Mesendoderm (in vitro differentiated cells): ENCODE measurements around the gene ARAP1.

Experiments used
- DNase-seq: peaks from one replicate; pipeline ENCODE4 v3.0.0; 2013
- H2AK5ac ChIP-seq: 2 replicates; pipeline ENCODE4 v1.6.1; 2013; ENCODE audit warnings: low read length, inconsistent platforms
- H2BK120ac ChIP-seq: 2 replicates; pipeline ENCODE4 v1.6.1; 2013; ENCODE audit warnings: low read depth, mild to moderate bottlenecking, low read length, moderate library complexity, mixed read lengths
- H2BK15ac ChIP-seq: replicated peaks from 2 replicates; pipeline ENCODE4 v1.6.1; 2013; ENCODE audit warnings: low read depth, mild to moderate bottlenecking, moderate library complexity
- H2BK5ac ChIP-seq: 2 replicates; pipeline ENCODE4 v1.6.1; 2013; ENCODE audit warnings: low read length, inconsistent platforms
- H3K18ac ChIP-seq: 2 replicates; pipeline ENCODE4 v1.6.1; 2013; ENCODE audit warnings: mild to moderate bottlenecking, low read length, mixed read lengths
- H3K23ac ChIP-seq: one replicate; pipeline ENCODE4 v1.6.1; 2013; ENCODE audit warnings: low read length
- H3K27ac ChIP-seq: 2 replicates; pipeline ENCODE4 v1.5.1; 2013; ENCODE audit warnings: low read depth, mild to moderate bottlenecking, inconsistent platforms, low read length, moderate library complexity
- H3K27me3 ChIP-seq: 2 replicates; pipeline ENCODE4 v1.6.1; 2013; ENCODE audit warnings: low read length, control low read depth, mild to moderate bottlenecking, inconsistent platforms; ENCODE audit not compliant: insufficient read depth, poor library complexity
- H3K36me3 ChIP-seq: 2 replicates; pipeline ENCODE4 v1.6.1; 2013; ENCODE audit warnings: low read length, inconsistent platforms; ENCODE audit not compliant: control insufficient read depth, insufficient read depth
- H3K4ac ChIP-seq: one replicate; pipeline ENCODE4 v1.6.1; 2013; ENCODE audit warnings: low read depth, mild to moderate bottlenecking, low read length, moderate library complexity
- H3K4me1 ChIP-seq: 2 replicates; pipeline ENCODE4 v1.6.1; 2013; ENCODE audit warnings: low read depth, low read length, inconsistent platforms; ENCODE audit not compliant: control insufficient read depth
- H3K4me2 ChIP-seq: 2 replicates; pipeline ENCODE4 v1.6.1; 2013; ENCODE audit warnings: low read length
- H3K4me3 ChIP-seq: 2 replicates; pipeline ENCODE4 v1.5.1; 2013; ENCODE audit warnings: mild to moderate bottlenecking, low read length
- H3K56ac ChIP-seq: one replicate; pipeline ENCODE4 v1.6.1; 2013; ENCODE audit warnings: low read length
- H3K79me1 ChIP-seq: 2 replicates; pipeline ENCODE4 v1.6.1; 2013; ENCODE audit warnings: low read length, inconsistent platforms
- H3K79me2 ChIP-seq: 2 replicates; pipeline ENCODE4 v1.6.1; 2013; ENCODE audit warnings: mild to moderate bottlenecking, low read length; ENCODE audit not compliant: control insufficient read depth, insufficient read depth
- H3K9ac ChIP-seq: 2 replicates; pipeline ENCODE4 v1.6.1; 2013; ENCODE audit warnings: low read length, inconsistent platforms
- H4K5ac ChIP-seq: one replicate; pipeline ENCODE4 v1.6.1; 2013; ENCODE audit warnings: low read length
- H4K8ac ChIP-seq: one replicate; pipeline ENCODE4 v1.6.1; 2013; ENCODE audit warnings: low read depth, mild to moderate bottlenecking, control low read depth, low read length, moderate library complexity
- WGBS: extraction: QIAGEN DNeasy Blood & Tissue Kit; methylation state at CpG from one replicate; pipeline ENCODE4 v1.1.7; 2013; ENCODE audit warnings: low lambda C conversion rate, missing lambda C conversion rate; ENCODE audit not compliant: insufficient coverage; ENCODE audit errors: extremely low coverage; 5-methylcytosine and 5-hydroxymethylcytosine counted together

Gene ARAP1

GRCh38 chr11:72726266-72727220 is 25.7 kb downstream of the ARAP1 start:
- no peak overlapping the region for H3K4me3 ChIP-seq
- H4K8ac ChIP-seq = no peak overlapping the region
- no peak overlapping the region for H3K4ac ChIP-seq
- H3K36me3 ChIP-seq = no peaks in the 10 kb centered on the region
- H3K4me2 ChIP-seq = no peak overlapping the region
- no peaks in the 10 kb centered on the region for H3K27me3 ChIP-seq
- no peak overlapping the region for H4K5ac ChIP-seq
- no peak overlapping the region for H3K9ac ChIP-seq
- no peak overlapping the region for H2BK120ac ChIP-seq
- H3K79me2 ChIP-seq = peaks cover 25% of the 10 kb centered on the region
- no peak for DNase-seq
- no CpG with 5 or more reads among the region's 40 CpGs for WGBS
- H2BK5ac ChIP-seq = no peak overlapping the region
- no peak overlapping the region for H3K56ac ChIP-seq
- H2AK5ac ChIP-seq = no peak overlapping the region
- H3K4me1 ChIP-seq = peaks cover 7% of the 10 kb centered on the region
- peaks cover 20% of the 10 kb centered on the region for H3K79me1 ChIP-seq
- H3K23ac ChIP-seq = no peak overlapping the region
- no peak overlapping the region for H2BK15ac ChIP-seq
- H3K18ac ChIP-seq = no peak overlapping the region
- H3K27ac ChIP-seq = no peak overlapping the region

DNA sequence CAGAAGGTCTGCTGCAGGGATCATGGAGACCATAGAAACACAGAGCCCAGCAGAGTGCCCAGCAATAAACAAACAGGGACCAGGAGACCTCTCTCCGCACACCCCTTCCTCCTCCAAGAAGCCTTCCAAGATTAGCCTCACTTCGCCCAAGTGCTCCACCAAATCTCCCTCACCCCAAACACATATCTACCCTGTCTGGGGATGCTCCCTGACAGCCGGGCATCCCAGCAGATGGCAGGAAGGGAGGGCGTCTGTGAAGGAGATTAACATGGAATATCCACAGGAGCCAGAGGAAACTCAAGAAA is 26.5 kb downstream of the ARAP1 start:
- Histone ChIP-seq H3K56ac (no peak overlapping the region), H3K36me3 (no peaks in the 10 kb centered on the region), H3K9ac (no peak overlapping the region), H2BK15ac (no peak overlapping the region), H3K4me2 (no peak overlapping the region), H3K4me1 (peaks cover 10% of the 10 kb centered on the region), H2BK120ac (no peak overlapping the region), H4K5ac (no peak overlapping the region), H3K27ac (no peak overlapping the region), H3K27me3 (no peaks in the 10 kb centered on the region), H3K79me1 (peaks cover 28% of the 10 kb centered on the region), H3K4ac (no peak overlapping the region), H3K79me2 (peaks cover 33% of the 10 kb centered on the region), H3K4me3 (no peak overlapping the region), H4K8ac (no peak overlapping the region), H2BK5ac (no peak overlapping the region), H3K18ac (no peak overlapping the region), H2AK5ac (no peak overlapping the region), H3K23ac (no peak overlapping the region)
- no peak for DNase-seq
- WGBS = no CpG with 5 or more reads among the region's 4 CpGs

- Histone ChIP-seq H2BK15ac (no peak overlapping the region), H3K4me3 (no peak overlapping the region), H3K36me3 (no peaks in the 10 kb centered on the region), H3K18ac (no peak overlapping the region), H3K79me1 (peaks cover 33% of the 10 kb centered on the region), H3K27ac (no peak overlapping the region), H3K23ac (no peak overlapping the region), H3K56ac (no peak overlapping the region), H3K4me2 (no peak overlapping the region), H2AK5ac (no peak overlapping the region), H2BK120ac (no peak overlapping the region), H3K27me3 (no peaks in the 10 kb centered on the region), H2BK5ac (no peak overlapping the region), H4K8ac (no peak overlapping the region), H4K5ac (no peak overlapping the region), H3K79me2 (peaks cover 37% of the 10 kb centered on the region), H3K4me1 (peaks cover 10% of the 10 kb centered on the region), H3K4ac (no peak overlapping the region), H3K9ac (no peak overlapping the region)
- WGBS = no CpG with 5 or more reads among the region's 9 CpGs
- peak; percentile 90 for DNase-seq
These were observed 27.1 kb downstream of the ARAP1 start for GRCh38 chr11:72724851-72725723.

- Histone ChIP-seq H2BK5ac (no peak overlapping the region), H2BK15ac (no peak overlapping the region), H3K4ac (no peak overlapping the region), H3K27me3 (no peaks in the 10 kb centered on the region), H3K27ac (no peak overlapping the region), H3K18ac (no peak overlapping the region), H3K79me1 (peaks cover 40% of the 10 kb centered on the region), H4K8ac (no peak overlapping the region), H3K4me1 (peaks cover 10% of the 10 kb centered on the region), H3K79me2 (peaks cover 44% of the 10 kb centered on the region), H3K36me3 (no peaks in the 10 kb centered on the region), H3K4me3 (no peak overlapping the region), H2BK120ac (no peak overlapping the region), H3K9ac (no peak overlapping the region), H3K4me2 (no peak overlapping the region), H4K5ac (no peak overlapping the region), H3K23ac (no peak overlapping the region), H3K56ac (no peak overlapping the region), H2AK5ac (no peak overlapping the region)
- no CpG with 5 or more reads among the region's 5 CpGs for WGBS
- no peak for DNase-seq
These were observed 28.1 kb downstream of the ARAP1 start for GRCh38 chr11:72724021-72724551.

GRCh38 chr11:72723508-72723907 is 28.7 kb downstream of the ARAP1 start:
- no peak overlapping the region for H3K27ac ChIP-seq
- no peak overlapping the region for H3K4me3 ChIP-seq
- H4K8ac ChIP-seq = no peak overlapping the region
- H2BK120ac ChIP-seq = no peak overlapping the region
- no peak overlapping the region for H3K56ac ChIP-seq
- H3K18ac ChIP-seq = no peak overlapping the region
- H3K27me3 ChIP-seq = no peaks in the 10 kb centered on the region
- H4K5ac ChIP-seq = no peak overlapping the region
- no peaks in the 10 kb centered on the region for H3K36me3 ChIP-seq
- no peak overlapping the region for H3K4ac ChIP-seq
- no peak overlapping the region for H2AK5ac ChIP-seq
- no peak for DNase-seq
- no peak overlapping the region for H3K4me2 ChIP-seq
- H2BK15ac ChIP-seq = no peak overlapping the region
- H3K79me1 ChIP-seq = peaks cover 40% of the 10 kb centered on the region
- H3K4me1 ChIP-seq = peaks cover 10% of the 10 kb centered on the region
- H2BK5ac ChIP-seq = no peak overlapping the region
- H3K9ac ChIP-seq = no peak overlapping the region
- H3K23ac ChIP-seq = no peak overlapping the region
- no CpG with 5 or more reads among the region's 9 CpGs for WGBS
- peaks cover 44% of the 10 kb centered on the region for H3K79me2 ChIP-seq
